Testis (tissue), 3 donors: ENCODE measurements around the gene WNT4. TPM values are rescaled to one million over a fixed set of nuclear protein-coding genes. Genes with fewer than 3 reads are reported as not detected.

Source experiments
- DNase-seq: peaks from one replicate; pipeline ENCODE4 v3.0.0-alpha.2; 2019
- H3K27ac ChIP-seq, 2 donors: fragments of 200-600 bp; sonication (generic); one replicate each; pipeline ENCODE4 v1.5.1; 2019
- H3K27me3 ChIP-seq: fragments of 200-600 bp; sonication (generic); one replicate; pipeline ENCODE4 v1.5.1; 2019
- H3K36me3 ChIP-seq: fragments of 200-600 bp; sonication (generic); one replicate; pipeline ENCODE4 v1.5.1; 2017; ENCODE audit warnings: low read depth; ENCODE audit errors: missing control alignments
- H3K4me1 ChIP-seq: fragments of 200-600 bp; sonication (generic); one replicate; pipeline ENCODE4 v1.5.1; 2019
- H3K4me3 ChIP-seq, 2 donors: fragments of 200-600 bp; sonication (generic); one replicate each; pipeline ENCODE4 v1.5.1; 2017 to 2019
- H3K9me3 ChIP-seq: fragments of 200-600 bp; sonication (generic); one replicate; pipeline ENCODE4 v1.5.1; 2017
- CTCF ChIP-seq, 3 experiments: fragments of 450-650 bp in 2 of 3; fragments of 200-600 bp in 1 of 3; sonication (generic) in 1 of 3; IDR thresholded peaks; one replicate each; pipeline ENCODE4 v1.5.1; 2016 to 2019; ENCODE audit warnings: antibody characterized with exemption in 3 of 3, mild to moderate bottlenecking in 2 of 3, moderate library complexity in 1 of 3
- POLR2A ChIP-seq: fragments of 450-650 bp; IDR thresholded peaks from one replicate; pipeline ENCODE4 v1.6.1; 2017; ENCODE audit warnings: antibody characterized with exemption, mild to moderate bottlenecking, moderate library complexity
- WGBS, 2 donors: methylation state at CpG; one replicate each; pipeline ENCODE4 v1.1.5; 2018; 5-methylcytosine and 5-hydroxymethylcytosine counted together
- intact Hi-C: fragments of 100-400 bp; cut with DNase I; formaldehyde crosslinking; loops from one replicate; pipeline ENCODE4 v1.15.1; 2023; ENCODE audit warnings: low total_unique reads
- polyA plus RNA-seq: library from polyadenylated mRNA; stranded (reverse); fragments of 350-450 nt; fragmentation: Illumina TruSeq; extraction: RNeasy Lipid Tissue Mini Kit (QIAGEN cat#74804); gene quantifications from one replicate; pipeline ENCODE4 v1.2.3, GENCODE V29; 2014; ENCODE audit warnings: low read depth, low replicate concordance; ENCODE audit not compliant: insufficient read depth
- total RNA-seq, 2 donors: library from RNA; depleted of rRNA; stranded (reverse); fragments of >200 nt; gene quantifications; one replicate each; pipeline ENCODE4 v1.2.3, GENCODE V29; 2016

The WNT4 gene
- total and polyA plus RNA-seq, 3 donors from 2014 or later, result 0.55 to 3.2 (median 0.74) TPM

GRCh38 chr1:22124592-22125229, 18.2 kb downstream of the WNT4 start:
- Histone ChIP-seq H3K4me3 (no peak overlapping the region), H3K27me3 (no peaks in the 10 kb centered on the region), H3K36me3 (no peaks in the 10 kb centered on the region), H3K27ac (no peak overlapping the region), H3K4me1 (no peaks in the 10 kb centered on the region), H3K9me3 (no peaks in the 10 kb centered on the region)
- no peak for DNase-seq
- no peak for TF ChIP-seq POLR2A
- TF ChIP-seq CTCF (IDR thresholded peaks at IDR 0.05), result no peak
- intact Hi-C loops, result no loop called here
- 92 to 97% methylated on average over 8 of the region's 8 CpGs for WGBS, 2 donors

GRCh38 chr1:22123901-22124404, 18.9 kb downstream of the WNT4 start:
- no peak for DNase-seq
- Histone ChIP-seq H3K27ac (no peak overlapping the region), H3K27me3 (no peaks in the 10 kb centered on the region), H3K4me1 (no peaks in the 10 kb centered on the region), H3K9me3 (no peaks in the 10 kb centered on the region), H3K36me3 (no peaks in the 10 kb centered on the region), H3K4me3 (no peak overlapping the region)
- WGBS, 2 donors, result 78 to 94% methylated on average over 7 to 9 of the region's 9 CpGs
- intact Hi-C loops, result no loop called here
- TF ChIP-seq CTCF (IDR thresholded peaks at IDR 0.05) (no peak), POLR2A (no peak)

- Histone ChIP-seq H3K4me3 (no peak overlapping the region), H3K36me3 (no peaks in the 10 kb centered on the region), H3K4me1 (no peaks in the 10 kb centered on the region), H3K27me3 (no peaks in the 10 kb centered on the region), H3K9me3 (no peaks in the 10 kb centered on the region), H3K27ac (no peak overlapping the region)
- intact Hi-C loops, result no loop called here
- TF ChIP-seq POLR2A, result no peak
- no peak for TF ChIP-seq CTCF (IDR thresholded peaks at IDR 0.05)
- DNase-seq, result no peak
- 84 to 90% methylated on average over 8 of the region's 8 CpGs for WGBS, 2 donors
Observed at GRCh38 chr1:22123071-22123390, 19.9 kb downstream of the WNT4 start.

- 86 to 91% methylated on average over 12 to 20 of the region's 21 CpGs for WGBS, 2 donors
- intact Hi-C loops, result no loop called here
- H3K27me3 ChIP-seq, result no peaks in the 10 kb centered on the region
- H3K4me1 ChIP-seq, result no peaks in the 10 kb centered on the region
- H3K4me3 ChIP-seq, result no peak overlapping the region
- no peaks in the 10 kb centered on the region for H3K9me3 ChIP-seq
- no peak overlapping the region for H3K27ac ChIP-seq
- TF ChIP-seq CTCF (IDR thresholded peaks at IDR 0.05) (no peak), POLR2A (no peak)
- H3K36me3 ChIP-seq, result no peaks in the 10 kb centered on the region
- no peak for DNase-seq
Observed at GRCh38 chr1:22122273-22123070, 20.4 kb downstream of the WNT4 start.
